ENCODE measurements around the gene MRM1. TPM values are rescaled to one million over a fixed set of nuclear protein-coding genes. Genes with fewer than 3 reads are reported as not detected.
"Not testable (repeated sequence)": the region's sequence is repeated elsewhere in the genome, so short reads cannot be mapped to it uniquely, and the experiment has no call there.

MRM1 gene
- total RNA-seq, 1 donor from 2014 or later: 12.0 TPM

GRCh38 chr17:36600465-36600864 lies 918 bp upstream of the MRM1 start:
- no peak for DNase-seq (ENCODE audit: low spot score)

GRCh38 chr17:36600936-36601302 lies 464 bp upstream of the MRM1 start:
- DNase-seq (ENCODE audit: low spot score): no peak

- no peak for DNase-seq (ENCODE audit: low spot score)
Observed at GRCh38 chr17:36602030-36602748, 806 bp downstream of the MRM1 start.

GRCh38 chr17:36602924-36603384 lies 1.6 kb downstream of the MRM1 start:
- peak; percentile 46 for DNase-seq (ENCODE audit: low spot score)

- not testable (repeated sequence) for DNase-seq (ENCODE audit: low spot score)
Observed at GRCh38 chr17:36605028-36605427, 3.6 kb downstream of the MRM1 start.

GRCh38 chr17:36608280-36608679 lies 6.9 kb downstream of the MRM1 start:
- no peak for DNase-seq (ENCODE audit: low spot score)

- peak; percentile 56 for DNase-seq (ENCODE audit: low spot score)
Observed at GRCh38 chr17:36608794-36609497, 7.6 kb downstream of the MRM1 start.

- no peak for DNase-seq (ENCODE audit: low spot score)
Observed at GRCh38 chr17:36609498-36609862, 8.1 kb downstream of the MRM1 start.

GRCh38 chr17:36610474-36610873 lies 9.1 kb downstream of the MRM1 start:
- DNase-seq (ENCODE audit: low spot score): no peak

- DNase-seq (ENCODE audit: low spot score): peak; percentile 51
Observed at GRCh38 chr17:36611345-36612072, 10.1 kb downstream of the MRM1 start.

- DNase-seq (ENCODE audit: low spot score): no peak
Observed at GRCh38 chr17:36612323-36612722, 10.9 kb downstream of the MRM1 start.

GRCh38 chr17:36613155-36613554 lies 11.8 kb downstream of the MRM1 start:
- no peak for DNase-seq (ENCODE audit: low spot score)

GRCh38 chr17:36614081-36614480 lies 12.7 kb downstream of the MRM1 start:
- DNase-seq (ENCODE audit: low spot score): no peak

GRCh38 chr17:36614933-36615332 lies 13.6 kb downstream of the MRM1 start:
- no peak for DNase-seq (ENCODE audit: low spot score)

GRCh38 chr17:36616061-36617029 lies 15.0 kb downstream of the MRM1 start:
- DNase-seq (ENCODE audit: low spot score): no peak

GRCh38 chr17:36617773-36618172 lies 16.4 kb downstream of the MRM1 start:
- no peak for DNase-seq (ENCODE audit: low spot score)

GRCh38 chr17:36623281-36623680 lies 21.9 kb downstream of the MRM1 start:
- DNase-seq (ENCODE audit: low spot score): no peak

GRCh38 chr17:36625188-36625587 lies 23.8 kb downstream of the MRM1 start:
- DNase-seq (ENCODE audit: low spot score): no peak

- DNase-seq (ENCODE audit: low spot score): no peak
Observed at GRCh38 chr17:36627101-36627500, 25.7 kb downstream of the MRM1 start.

GRCh38 chr17:36628576-36628975 lies 27.2 kb downstream of the MRM1 start:
- DNase-seq (ENCODE audit: low spot score): no peak

GRCh38 chr17:36629252-36629847 lies 28.0 kb downstream of the MRM1 start:
- peak; percentile 61 for DNase-seq (ENCODE audit: low spot score)
